ENCODE measurements around the gene ATP10A. TPM values are rescaled to one million over a fixed set of nuclear protein-coding genes. Genes with fewer than 3 reads are reported as not detected.

The ATP10A gene
- total RNA-seq, 1 experiment from 2014 or later: not detected

GRCh38 chr15:25795712-25796111 lies 67.4 kb downstream of the ATP10A start:
- no peak overlapping the region for H3K27ac Mint-ChIP-seq (ENCODE audit: low read depth, unreplicated experiment)
- BruUV-seq (replicated peaks): no TSS peak
- peaks cover 38% of the 10 kb centered on the region for H3K9me3 Mint-ChIP-seq (ENCODE audit: unreplicated experiment)
- CTCF ChIA-PET: no interaction called here
- H3K36me3 Mint-ChIP-seq (ENCODE audit: insufficient read depth, unreplicated experiment): no peaks in the 10 kb centered on the region
- intact Hi-C loops (cut with micrococcal nuclease): no loop called here
- H3K27me3 Mint-ChIP-seq (ENCODE audit: insufficient read depth, unreplicated experiment): no peaks in the 10 kb centered on the region
- no peak for DNase-seq (ENCODE audit: unreplicated experiment)
- POLR2A ChIA-PET: no interaction called here
- no peak for TF ChIP-seq CTCF (IDR thresholded peaks at IDR 0.05; ENCODE audit: unreplicated experiment)
- no peaks in the 10 kb centered on the region for H3K4me1 Mint-ChIP-seq (ENCODE audit: insufficient read depth, unreplicated experiment)
- H3K4me3 Mint-ChIP-seq (ENCODE audit: unreplicated experiment): no peak overlapping the region

GRCh38 chr15:25795061-25795460 lies 68.1 kb downstream of the ATP10A start:
- Mint-ChIP-seq H3K27me3 (ENCODE audit: insufficient read depth, unreplicated experiment) (no peaks in the 10 kb centered on the region), H3K36me3 (ENCODE audit: insufficient read depth, unreplicated experiment) (no peaks in the 10 kb centered on the region), H3K9me3 (ENCODE audit: unreplicated experiment) (peaks cover 38% of the 10 kb centered on the region), H3K27ac (ENCODE audit: low read depth, unreplicated experiment) (no peak overlapping the region), H3K4me3 (ENCODE audit: unreplicated experiment) (no peak overlapping the region), H3K4me1 (ENCODE audit: insufficient read depth, unreplicated experiment) (no peaks in the 10 kb centered on the region)
- CTCF ChIA-PET: interaction anchor here (0.6 kb wide), 1 partner anchor 261 kb away, joined by 3 read pairs; no protein-coding TSS in a partner anchor
- no peak for DNase-seq (ENCODE audit: unreplicated experiment)
- POLR2A ChIA-PET: no interaction called here
- no peak for TF ChIP-seq CTCF (IDR thresholded peaks at IDR 0.05; ENCODE audit: unreplicated experiment)
- intact Hi-C loops (cut with micrococcal nuclease): no loop called here
- BruUV-seq (replicated peaks): no TSS peak

GRCh38 chr15:25793354-25794050 lies 69.6 kb downstream of the ATP10A start:
- intact Hi-C loops (cut with micrococcal nuclease): no loop called here
- BruUV-seq (replicated peaks): no TSS peak
- CTCF ChIA-PET: no interaction called here
- H3K4me3 Mint-ChIP-seq (ENCODE audit: unreplicated experiment): no peak overlapping the region
- TF ChIP-seq CTCF (IDR thresholded peaks at IDR 0.05; ENCODE audit: unreplicated experiment): no peak
- H3K9me3 Mint-ChIP-seq (ENCODE audit: unreplicated experiment): peaks cover 37% of the 10 kb centered on the region
- no peaks in the 10 kb centered on the region for H3K36me3 Mint-ChIP-seq (ENCODE audit: insufficient read depth, unreplicated experiment)
- DNase-seq (ENCODE audit: unreplicated experiment): no peak
- no peaks in the 10 kb centered on the region for H3K4me1 Mint-ChIP-seq (ENCODE audit: insufficient read depth, unreplicated experiment)
- H3K27me3 Mint-ChIP-seq (ENCODE audit: insufficient read depth, unreplicated experiment): no peaks in the 10 kb centered on the region
- H3K27ac Mint-ChIP-seq (ENCODE audit: low read depth, unreplicated experiment): no peak overlapping the region
- POLR2A ChIA-PET: no interaction called here

GRCh38 chr15:25792128-25792527 lies 71.0 kb downstream of the ATP10A start:
- no peaks in the 10 kb centered on the region for H3K27me3 Mint-ChIP-seq (ENCODE audit: insufficient read depth, unreplicated experiment)
- H3K4me3 Mint-ChIP-seq (ENCODE audit: unreplicated experiment): no peak overlapping the region
- H3K27ac Mint-ChIP-seq (ENCODE audit: low read depth, unreplicated experiment): no peak overlapping the region
- H3K36me3 Mint-ChIP-seq (ENCODE audit: insufficient read depth, unreplicated experiment): no peaks in the 10 kb centered on the region
- H3K4me1 Mint-ChIP-seq (ENCODE audit: insufficient read depth, unreplicated experiment): no peaks in the 10 kb centered on the region
- BruUV-seq (replicated peaks): no TSS peak
- ChIA-PET POLR2A (no interaction called here), CTCF (no interaction called here)
- intact Hi-C loops (cut with micrococcal nuclease): no loop called here
- H3K9me3 Mint-ChIP-seq (ENCODE audit: unreplicated experiment): peaks cover 32% of the 10 kb centered on the region
- DNase-seq (ENCODE audit: unreplicated experiment): no peak
- no peak for TF ChIP-seq CTCF (IDR thresholded peaks at IDR 0.05; ENCODE audit: unreplicated experiment)
